Activated T-cell treated with anti-CD3 and anti-CD28 coated beads, Interleukin-2, amount 50 U/mL, for 72 hours (primary cell): ENCODE measurements around the gene MGAT3. TPM values are rescaled to one million over a fixed set of nuclear protein-coding genes. Genes with fewer than 3 reads are reported as not detected.
A peak's percentile ranks its signal among the peaks of the same experiment; 100 is the strongest.

ENCODE experiments used
- ATAC-seq, 2 donors: fragments of 150-1000 bp; cut with Tn5 transposase; replicated peaks in 1 of 2; 2 replicates each; pipeline ENCODE4 v1.10.0; 2021; ENCODE audit warnings: moderate library complexity in 2 of 2, mild to moderate bottlenecking in 1 of 2
- DNase-seq, 2 donors: peaks; one replicate each; pipeline ENCODE4 v3.0.0; 2021 to 2022; ENCODE audit warnings: mixed read lengths in 1 of 2
- H3K27ac Mint-ChIP-seq: one replicate; pipeline ENCODE4 v1.8.0; 2022; ENCODE audit warnings: mild to moderate bottlenecking, moderate library complexity, mixed read lengths
- H3K27me3 Mint-ChIP-seq: one replicate; pipeline ENCODE4 v1.8.0; 2022; ENCODE audit warnings: low read depth, mixed read lengths
- H3K36me3 Mint-ChIP-seq, 2 donors: one replicate each; pipeline ENCODE4 v1.8.0; 2022; ENCODE audit warnings: mixed read lengths in 2 of 2, mild to moderate bottlenecking in 1 of 2; ENCODE audit not compliant: insufficient read depth in 2 of 2
- H3K4me1 Mint-ChIP-seq: one replicate; pipeline ENCODE4 v1.8.0; 2022; ENCODE audit warnings: low read depth, mixed read lengths
- H3K4me3 Mint-ChIP-seq, 2 donors: one replicate each; pipeline ENCODE4 v1.8.0; 2022; ENCODE audit warnings: mild to moderate bottlenecking in 2 of 2, mixed read lengths in 2 of 2, moderate library complexity in 2 of 2
- H3K9me3 Mint-ChIP-seq, 2 donors: one replicate each; pipeline ENCODE4 v1.8.0; 2022; ENCODE audit warnings: mixed read lengths in 2 of 2
- total RNA-seq, 2 donors: library from RNA; stranded (reverse); gene quantifications; one replicate each; pipeline ENCODE4 v1.2.3, GENCODE V29; 2022

Gene MGAT3
- total RNA-seq, 2 donors from 2014 or later: 1.2 to 2.6 TPM

DNA sequence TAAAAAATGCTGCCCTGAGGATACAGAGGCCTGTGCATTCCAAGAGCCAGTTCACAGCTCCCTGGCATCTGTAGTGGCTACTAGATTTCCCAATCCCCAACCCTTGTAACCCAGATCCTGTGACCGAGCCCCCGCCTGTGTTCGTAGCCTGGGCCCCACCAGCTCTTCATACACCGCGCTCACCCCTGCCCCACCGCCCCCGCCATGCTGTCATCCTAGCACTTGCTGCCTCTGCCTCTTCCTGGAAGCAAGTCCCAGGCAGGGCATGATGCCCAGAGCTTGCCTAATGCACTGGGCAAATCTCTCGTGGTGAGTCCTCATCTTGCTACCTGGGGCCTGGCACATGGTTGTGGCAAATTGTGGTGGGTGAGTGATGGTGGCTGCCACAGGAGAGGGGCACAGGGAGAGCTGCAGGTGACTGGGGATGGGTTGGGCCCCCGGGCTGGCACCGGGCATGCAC lies 7.1 kb downstream of the MGAT3 start:
- H3K27me3 Mint-ChIP-seq: peaks cover under 1% of the 10 kb centered on the region
- H3K4me1 Mint-ChIP-seq: no peaks in the 10 kb centered on the region
- H3K36me3 Mint-ChIP-seq: no peaks in the 10 kb centered on the region
- H3K27ac Mint-ChIP-seq: no peak overlapping the region
- H3K9me3 Mint-ChIP-seq: no peaks in the 10 kb centered on the region
- no peak for ATAC-seq
- H3K4me3 Mint-ChIP-seq: no peak overlapping the region
- DNase-seq: no peak

DNA sequence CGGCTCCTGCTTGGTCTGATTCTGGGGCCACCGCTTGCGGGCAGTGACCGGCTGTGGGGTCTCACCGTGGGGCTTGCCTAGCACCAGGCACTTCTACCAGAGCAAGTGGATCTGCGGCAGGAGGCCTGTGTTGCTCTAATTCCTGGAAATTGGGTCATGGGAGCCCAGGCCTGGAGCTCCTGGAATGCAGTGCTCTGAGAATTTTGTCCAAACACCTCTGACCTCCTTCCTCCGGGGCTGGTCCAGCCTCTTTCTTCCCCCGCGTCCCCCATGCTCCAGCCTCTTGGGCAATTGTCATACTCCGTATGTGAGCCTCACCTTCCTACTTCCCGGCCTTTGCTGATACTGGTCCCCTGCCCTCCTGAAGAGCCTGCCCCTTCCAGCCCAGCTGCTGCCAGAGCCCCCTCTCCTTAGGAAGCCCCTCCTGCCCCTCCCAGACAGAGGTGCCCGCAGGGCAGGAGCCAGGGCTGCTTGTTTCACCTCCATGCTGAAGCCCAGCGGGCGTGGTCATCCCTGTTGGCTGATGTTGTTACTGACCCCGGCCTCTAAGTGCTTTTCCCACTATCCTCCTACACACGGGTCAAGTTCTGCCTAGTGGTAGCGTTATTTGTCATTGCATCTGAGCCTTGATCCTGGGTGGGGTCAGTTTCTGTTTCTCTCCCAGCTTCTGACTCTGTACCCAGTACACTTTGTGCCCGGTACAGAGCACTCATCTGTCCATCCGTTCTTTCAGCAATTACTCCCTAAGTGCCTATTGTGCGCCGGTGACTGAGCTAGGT lies 9.6 kb downstream of the MGAT3 start:
- Mint-ChIP-seq H3K27ac (no peak overlapping the region), H3K9me3 (no peaks in the 10 kb centered on the region), H3K27me3 (no peaks in the 10 kb centered on the region), H3K4me3 (no peak overlapping the region), H3K36me3 (no peaks in the 10 kb centered on the region), H3K4me1 (peaks cover 2% of the 10 kb centered on the region)
- ATAC-seq: no peak
- DNase-seq: no peak

DNA sequence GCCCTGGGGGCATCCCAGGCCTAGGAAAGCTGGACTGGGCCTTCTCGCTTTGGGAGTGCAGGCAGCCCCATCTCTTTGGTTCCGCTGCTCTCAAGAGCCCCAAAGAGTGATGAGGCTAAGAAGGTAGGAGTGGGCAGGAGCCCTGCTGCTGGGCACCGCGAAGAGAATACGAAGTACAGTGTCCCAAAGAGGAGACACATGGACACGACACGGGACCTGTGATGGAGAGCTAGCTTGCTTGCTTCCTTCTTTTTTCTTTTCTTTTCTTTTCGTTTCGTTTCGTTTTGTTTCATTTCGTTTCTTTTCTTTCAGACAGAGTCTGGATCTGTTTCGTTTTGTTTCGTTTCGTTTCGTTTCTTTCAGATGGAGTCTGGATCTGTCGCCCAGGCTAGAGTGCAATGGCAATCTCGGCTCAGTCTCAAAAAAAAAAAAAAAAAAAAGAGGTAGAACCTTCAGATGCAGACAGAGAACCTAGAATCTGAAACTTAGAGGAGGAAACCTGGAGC lies 10.6 kb downstream of the MGAT3 start:
- Mint-ChIP-seq H3K9me3 (no peaks in the 10 kb centered on the region), H3K27me3 (no peaks in the 10 kb centered on the region), H3K4me1 (peaks cover 12% of the 10 kb centered on the region), H3K27ac (no peak overlapping the region), H3K36me3 (no peaks in the 10 kb centered on the region), H3K4me3 (no peak overlapping the region)
- no peak for ATAC-seq
- no peak for DNase-seq

- H3K27me3 Mint-ChIP-seq: no peaks in the 10 kb centered on the region
- H3K4me1 Mint-ChIP-seq: peaks cover 19% of the 10 kb centered on the region
- ATAC-seq: no peak
- H3K27ac Mint-ChIP-seq: no peak overlapping the region
- no peaks in the 10 kb centered on the region for H3K36me3 Mint-ChIP-seq
- no peak overlapping the region for H3K4me3 Mint-ChIP-seq
- no peak for DNase-seq
- no peaks in the 10 kb centered on the region for H3K9me3 Mint-ChIP-seq
These were observed 11.9 kb downstream of the MGAT3 start for GRCh38 chr22:39468487-39469325.

DNA sequence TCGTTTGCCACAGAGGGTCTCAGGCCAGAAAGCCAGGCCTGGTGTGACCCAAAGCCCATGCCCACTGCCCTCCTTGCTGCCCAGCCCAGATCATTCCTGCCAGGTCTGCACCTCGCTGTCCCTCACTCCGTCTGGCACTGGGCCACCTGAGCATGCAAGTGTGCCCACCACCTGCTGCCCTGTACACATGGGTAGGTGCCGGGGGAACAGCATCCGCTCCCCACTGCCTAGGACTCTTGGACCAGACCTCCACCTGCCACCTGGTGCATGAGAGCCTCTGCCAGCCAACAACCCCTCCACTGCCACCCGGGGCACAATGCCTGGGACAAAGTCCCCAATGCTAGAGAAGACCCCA lies 12.5 kb downstream of the MGAT3 start:
- no peak overlapping the region for H3K4me3 Mint-ChIP-seq
- H3K9me3 Mint-ChIP-seq: no peaks in the 10 kb centered on the region
- H3K27ac Mint-ChIP-seq: no peak overlapping the region
- H3K27me3 Mint-ChIP-seq: no peaks in the 10 kb centered on the region
- no peak for DNase-seq
- H3K4me1 Mint-ChIP-seq: peaks cover 19% of the 10 kb centered on the region
- ATAC-seq: no peak
- H3K36me3 Mint-ChIP-seq: no peaks in the 10 kb centered on the region

- H3K27me3 Mint-ChIP-seq: no peaks in the 10 kb centered on the region
- no peaks in the 10 kb centered on the region for H3K36me3 Mint-ChIP-seq
- H3K4me3 Mint-ChIP-seq: no peak overlapping the region
- ATAC-seq (no peak), DNase-seq (no peak)
- no peak overlapping the region for H3K27ac Mint-ChIP-seq
- H3K9me3 Mint-ChIP-seq: no peaks in the 10 kb centered on the region
- H3K4me1 Mint-ChIP-seq: peaks cover 19% of the 10 kb centered on the region
These were observed 13.1 kb downstream of the MGAT3 start for GRCh38 chr22:39469681-39470450.

DNA sequence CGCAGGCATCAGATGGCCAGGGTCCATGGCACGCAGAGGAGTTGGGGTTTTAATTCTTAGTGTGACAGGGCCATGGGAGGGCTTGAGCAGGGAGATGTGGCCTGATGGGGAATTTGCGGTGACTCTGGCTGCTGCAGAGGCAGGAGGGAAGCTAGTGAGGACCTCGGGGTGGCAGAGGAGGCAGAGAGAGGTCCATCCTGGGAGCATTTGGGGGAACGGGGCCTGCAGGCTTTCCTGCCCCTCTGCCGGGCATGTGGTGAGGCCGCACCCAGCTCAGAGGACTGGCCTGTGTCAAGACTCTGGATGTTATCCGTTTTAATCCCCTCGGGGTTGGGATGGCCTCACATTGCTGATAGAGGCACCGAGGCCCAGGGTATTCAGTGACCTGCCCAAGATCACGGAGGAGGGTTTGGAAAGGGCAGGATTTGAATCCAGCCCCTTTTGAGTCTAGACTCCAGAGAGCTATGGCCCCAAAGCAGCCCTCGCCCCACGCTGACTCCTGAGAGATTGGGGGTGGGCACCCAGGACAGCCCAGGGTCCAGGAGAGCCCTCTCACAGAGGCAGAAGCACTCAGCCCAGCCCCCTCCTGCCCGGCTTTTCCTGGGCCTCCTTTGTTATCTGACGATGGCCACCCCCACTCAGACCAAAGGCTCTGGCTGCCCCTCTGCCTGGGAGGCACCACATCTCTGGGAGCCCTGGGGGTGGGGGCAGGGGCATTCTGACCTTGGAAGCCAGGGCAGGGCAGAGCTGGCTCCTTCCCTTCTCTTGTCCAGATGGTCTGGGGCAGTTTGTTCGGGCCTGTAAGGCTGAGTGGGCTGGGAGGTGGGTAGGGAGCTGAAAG lies 13.9 kb downstream of the MGAT3 start:
- H3K4me3 Mint-ChIP-seq: no peak overlapping the region
- DNase-seq (no peak), ATAC-seq (no peak)
- peaks cover 19% of the 10 kb centered on the region for H3K4me1 Mint-ChIP-seq
- no peaks in the 10 kb centered on the region for H3K27me3 Mint-ChIP-seq
- H3K36me3 Mint-ChIP-seq: no peaks in the 10 kb centered on the region
- no peaks in the 10 kb centered on the region for H3K9me3 Mint-ChIP-seq
- no peak overlapping the region for H3K27ac Mint-ChIP-seq

- Mint-ChIP-seq H3K36me3 (no peaks in the 10 kb centered on the region), H3K27ac (no peak overlapping the region), H3K27me3 (no peaks in the 10 kb centered on the region), H3K9me3 (no peaks in the 10 kb centered on the region), H3K4me3 (peak overlapping the region in 1 of 2 donors; percentile 12), H3K4me1 (peaks cover 19% of the 10 kb centered on the region)
- peak; percentile 21 to 28 for DNase-seq
- peak; percentile 74 to 83 for ATAC-seq
These were observed 14.7 kb downstream of the MGAT3 start for GRCh38 chr22:39471381-39472141.

DNA sequence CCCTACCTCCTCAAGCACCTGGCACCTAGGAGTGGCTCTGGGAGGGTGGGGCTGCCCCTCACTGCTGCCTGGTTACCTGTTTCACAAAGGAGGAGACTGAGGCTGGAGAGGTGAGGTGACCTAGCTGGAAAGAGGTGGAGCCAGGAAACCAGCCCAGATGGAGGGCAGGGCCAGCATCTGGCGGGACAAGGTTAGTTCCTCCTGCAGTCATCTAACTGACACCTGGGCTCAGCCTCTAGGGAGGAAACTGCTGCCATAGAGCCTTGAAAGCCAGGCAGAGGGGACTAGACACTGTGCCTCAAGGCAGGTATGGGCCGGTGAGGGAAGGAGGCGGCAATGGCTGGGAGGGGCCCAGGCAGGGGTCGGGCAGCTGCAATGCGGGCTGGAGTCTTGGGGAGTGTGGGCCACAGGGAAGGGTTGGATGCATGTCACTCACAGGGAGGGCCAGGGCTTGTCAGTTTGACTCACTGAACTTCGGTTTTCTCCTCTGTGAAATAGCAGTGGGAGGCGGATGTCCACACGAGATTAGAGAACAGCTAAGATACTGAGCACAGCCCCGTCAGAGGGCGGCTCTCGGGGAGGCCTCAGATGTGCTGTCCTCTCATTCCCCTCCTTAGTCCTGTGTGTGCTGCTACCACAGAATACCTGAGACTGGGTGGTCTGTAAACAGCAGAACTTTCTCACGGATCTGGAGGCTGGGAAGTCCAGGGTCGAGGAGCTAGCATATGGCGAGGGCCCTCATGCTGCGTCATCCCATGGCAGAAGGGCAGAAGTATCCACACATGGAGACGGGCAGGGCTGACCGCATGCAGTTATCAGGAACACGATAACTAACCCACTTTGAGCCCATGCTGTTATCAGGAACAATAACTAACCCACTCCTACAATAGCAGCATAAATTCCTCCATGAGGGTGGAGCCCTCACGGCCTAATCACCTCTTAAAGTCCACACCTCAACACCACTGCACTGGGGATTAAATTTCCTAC lies 16.1 kb downstream of the MGAT3 start:
- DNase-seq: no peak
- no peak for ATAC-seq
- Mint-ChIP-seq H3K27ac (no peak overlapping the region), H3K36me3 (no peaks in the 10 kb centered on the region), H3K9me3 (no peaks in the 10 kb centered on the region), H3K4me3 (no peak overlapping the region), H3K4me1 (peaks cover 19% of the 10 kb centered on the region), H3K27me3 (no peaks in the 10 kb centered on the region)

GRCh38 chr22:39473851-39474250 lies 17.0 kb downstream of the MGAT3 start:
- ATAC-seq (no peak), DNase-seq (no peak)
- H3K27ac Mint-ChIP-seq: no peak overlapping the region
- no peaks in the 10 kb centered on the region for H3K36me3 Mint-ChIP-seq
- H3K4me3 Mint-ChIP-seq: no peak overlapping the region
- H3K27me3 Mint-ChIP-seq: no peaks in the 10 kb centered on the region
- no peaks in the 10 kb centered on the region for H3K9me3 Mint-ChIP-seq
- peaks cover 19% of the 10 kb centered on the region for H3K4me1 Mint-ChIP-seq
